AG04449 (cell line): Measurements from ENCODE around the gene CYRIA.

Experiments
- CTCF ChIA-PET: fragments of 350-600 bp; formaldehyde crosslinking; extraction: SDS; loops from one replicate; lab custom pipeline; 2021; ENCODE audit warnings: antibody characterized with exemption; lab: Yijun Ruan, JAX
- POLR2A ChIA-PET: fragments of 400-600, 350-600 bp; formaldehyde crosslinking; extraction: SDS; loops from one replicate; lab custom pipeline; 2020; ENCODE audit warnings: antibody characterized with exemption, inconsistent platforms; lab: Yijun Ruan, JAX
- DNase-seq: peaks from one replicate; pipeline ENCODE4 v3.0.0-alpha.2; 2010; ENCODE audit warnings: low read depth, low spot score
- H3K4me3 ChIP-seq: 2 replicates; pipeline ENCODE4 v1.5.1; 2011; ENCODE audit warnings: low read depth, mild to moderate bottlenecking, control low read depth, low read length
- TF ChIP-seq, protein P1 (sequence below): IDR thresholded peaks from one replicate; pipeline ENCODE4 v1.5.1; 2011; ENCODE audit warnings: mild to moderate bottlenecking, moderate library complexity, low read length, control low read depth, inconsistent platforms; ENCODE audit not compliant: insufficient read depth; ENCODE audit errors: missing control alignments

The CYRIA gene

GRCh38 chr2:16665748-16666448 is at the start of gene CYRIA:
TSS of gene CYRIA (minus strand) at chr2:16665834. CDS start at chr2:16588119, 77,715 bp downstream.
- no peak for DNase-seq
- H3K4me3 ChIP-seq = peak within 1 kb of the TSS; percentile 49
- CTCF ChIA-PET = no interaction called here
- TF ChIP-seq, protein P1, sequence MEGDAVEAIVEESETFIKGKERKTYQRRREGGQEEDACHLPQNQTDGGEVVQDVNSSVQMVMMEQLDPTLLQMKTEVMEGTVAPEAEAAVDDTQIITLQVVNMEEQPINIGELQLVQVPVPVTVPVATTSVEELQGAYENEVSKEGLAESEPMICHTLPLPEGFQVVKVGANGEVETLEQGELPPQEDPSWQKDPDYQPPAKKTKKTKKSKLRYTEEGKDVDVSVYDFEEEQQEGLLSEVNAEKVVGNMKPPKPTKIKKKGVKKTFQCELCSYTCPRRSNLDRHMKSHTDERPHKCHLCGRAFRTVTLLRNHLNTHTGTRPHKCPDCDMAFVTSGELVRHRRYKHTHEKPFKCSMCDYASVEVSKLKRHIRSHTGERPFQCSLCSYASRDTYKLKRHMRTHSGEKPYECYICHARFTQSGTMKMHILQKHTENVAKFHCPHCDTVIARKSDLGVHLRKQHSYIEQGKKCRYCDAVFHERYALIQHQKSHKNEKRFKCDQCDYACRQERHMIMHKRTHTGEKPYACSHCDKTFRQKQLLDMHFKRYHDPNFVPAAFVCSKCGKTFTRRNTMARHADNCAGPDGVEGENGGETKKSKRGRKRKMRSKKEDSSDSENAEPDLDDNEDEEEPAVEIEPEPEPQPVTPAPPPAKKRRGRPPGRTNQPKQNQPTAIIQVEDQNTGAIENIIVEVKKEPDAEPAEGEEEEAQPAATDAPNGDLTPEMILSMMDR = no peak
- POLR2A ChIA-PET = no interaction called here

GRCh38 chr2:16713011-16713423 is 47.4 kb upstream of the CYRIA start:
- no peak overlapping the region for H3K4me3 ChIP-seq
- TF ChIP-seq, protein P1 = no peak
- ChIA-PET POLR2A (no interaction called here), CTCF (no interaction called here)
- no peak for DNase-seq

DNA sequence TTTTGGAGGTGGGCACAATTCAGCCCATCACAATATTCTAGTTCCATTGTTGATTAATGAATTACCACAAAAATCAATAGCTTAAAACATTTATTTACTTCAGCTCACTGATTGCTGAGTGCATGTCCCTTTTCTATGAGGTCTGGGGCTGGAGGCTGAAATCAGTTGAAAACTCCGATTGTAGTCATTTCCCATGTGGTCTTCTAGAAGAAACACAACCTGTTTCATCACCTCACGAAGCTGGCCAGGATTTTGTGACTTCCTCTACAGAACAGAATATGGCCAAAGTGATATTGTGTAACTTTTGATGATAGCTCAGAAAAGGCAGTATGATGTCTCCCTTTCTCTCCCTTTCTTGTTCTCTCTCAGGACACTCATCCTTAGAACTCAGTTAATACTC is 44.1 kb upstream of the CYRIA start:
- ChIA-PET POLR2A (no interaction called here), CTCF (no interaction called here)
- no peak for DNase-seq
- TF ChIP-seq, protein P1 = no peak
- no peak overlapping the region for H3K4me3 ChIP-seq

DNA sequence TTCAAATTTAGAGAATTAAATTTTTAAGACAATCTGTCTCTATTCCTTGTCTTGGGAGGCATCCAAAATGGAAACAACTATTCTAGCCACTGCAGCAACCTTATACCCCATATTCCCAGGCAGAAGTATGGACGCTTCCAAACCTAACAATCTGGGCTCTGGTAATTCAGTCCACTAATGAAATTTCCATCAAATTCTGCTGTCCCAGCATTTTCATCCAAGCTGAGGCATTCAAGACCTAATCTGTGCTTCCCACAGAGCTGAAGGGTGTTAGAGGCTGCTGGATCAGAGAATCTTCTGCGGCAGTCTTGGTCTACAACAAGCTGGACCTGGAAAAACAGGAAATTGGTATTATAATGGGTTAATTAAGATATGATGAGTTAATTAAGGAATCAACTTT is 42.5 kb upstream of the CYRIA start:
- no peak for DNase-seq
- TF ChIP-seq, protein P1 = no peak
- ChIA-PET POLR2A (no interaction called here), CTCF (no interaction called here)
- H3K4me3 ChIP-seq = no peak overlapping the region

GRCh38 chr2:16707014-16707623 is 41.5 kb upstream of the CYRIA start:
- ChIA-PET CTCF (no interaction called here), POLR2A (no interaction called here)
- no peak for DNase-seq
- no peak overlapping the region for H3K4me3 ChIP-seq
- TF ChIP-seq, protein P1 = no peak

DNA sequence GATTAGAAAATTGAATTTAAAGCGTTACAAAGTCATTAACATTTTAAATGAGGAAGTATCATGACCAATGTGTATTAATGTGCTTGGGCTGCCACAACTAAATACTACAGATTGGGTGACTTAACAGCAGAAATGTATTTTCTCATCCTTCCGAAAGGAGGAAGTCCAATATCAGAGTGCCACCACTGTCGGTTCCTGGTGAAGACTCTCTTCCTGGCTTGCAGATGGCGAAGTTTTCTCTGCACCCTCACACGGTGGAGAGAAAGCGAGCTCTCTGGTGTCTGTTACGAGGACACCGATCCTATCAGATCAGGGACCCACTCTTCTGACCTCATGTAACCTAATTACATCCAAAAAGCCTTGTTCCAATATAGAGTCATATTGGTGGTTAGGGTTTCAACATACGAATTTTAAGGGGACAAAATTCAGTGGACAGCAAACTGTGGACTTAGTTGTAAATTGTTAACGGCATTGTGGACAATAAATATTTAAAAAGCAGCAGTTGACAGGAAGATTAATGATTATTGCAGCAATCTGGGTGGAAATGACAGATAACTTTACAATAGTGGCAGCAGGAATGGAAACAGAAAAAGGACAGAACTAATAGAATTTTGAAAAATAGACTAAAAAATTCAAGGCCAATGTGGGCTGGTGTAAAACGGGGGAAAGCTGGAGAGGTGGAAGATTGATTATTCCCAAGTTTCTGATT is 35.1 kb upstream of the CYRIA start:
- TF ChIP-seq, protein P1 = no peak
- no peak overlapping the region for H3K4me3 ChIP-seq
- no peak for DNase-seq
- ChIA-PET CTCF (no interaction called here), POLR2A (no interaction called here)
